ENCODE data around the gene HECTD1. TPM values are rescaled to one million over a fixed set of nuclear protein-coding genes. Genes with fewer than 3 reads are reported as not detected.

The HECTD1 gene
- total and polyA plus RNA-seq, 11 donors = 42.4 to 185 (median 148) TPM

- no peak for DNase-seq
- no peak for ATAC-seq
- Histone ChIP-seq H3K4me3 (no peak overlapping the region), H3K27me3 (no peaks in the 10 kb centered on the region), H3K9me3 (no peaks in the 10 kb centered on the region), H3K36me3 (peaks cover 6 to 100% (median 98%) of the 10 kb centered on the region in 9 donors), H3K27ac (no peak overlapping the region), H3K4me1 (no peaks in the 10 kb centered on the region)
- intact Hi-C loops (cut with DNase I) = loop anchor here in 1 of 10 donors (10.0 kb wide), 1 partner anchor 217 kb away; no protein-coding TSS in a partner anchor
- 98 to 99% (median 98%) methylated on average over 11 to 12 of the region's 12 CpGs for WGBS, 4 donors
- TF ChIP-seq, protein P1, sequence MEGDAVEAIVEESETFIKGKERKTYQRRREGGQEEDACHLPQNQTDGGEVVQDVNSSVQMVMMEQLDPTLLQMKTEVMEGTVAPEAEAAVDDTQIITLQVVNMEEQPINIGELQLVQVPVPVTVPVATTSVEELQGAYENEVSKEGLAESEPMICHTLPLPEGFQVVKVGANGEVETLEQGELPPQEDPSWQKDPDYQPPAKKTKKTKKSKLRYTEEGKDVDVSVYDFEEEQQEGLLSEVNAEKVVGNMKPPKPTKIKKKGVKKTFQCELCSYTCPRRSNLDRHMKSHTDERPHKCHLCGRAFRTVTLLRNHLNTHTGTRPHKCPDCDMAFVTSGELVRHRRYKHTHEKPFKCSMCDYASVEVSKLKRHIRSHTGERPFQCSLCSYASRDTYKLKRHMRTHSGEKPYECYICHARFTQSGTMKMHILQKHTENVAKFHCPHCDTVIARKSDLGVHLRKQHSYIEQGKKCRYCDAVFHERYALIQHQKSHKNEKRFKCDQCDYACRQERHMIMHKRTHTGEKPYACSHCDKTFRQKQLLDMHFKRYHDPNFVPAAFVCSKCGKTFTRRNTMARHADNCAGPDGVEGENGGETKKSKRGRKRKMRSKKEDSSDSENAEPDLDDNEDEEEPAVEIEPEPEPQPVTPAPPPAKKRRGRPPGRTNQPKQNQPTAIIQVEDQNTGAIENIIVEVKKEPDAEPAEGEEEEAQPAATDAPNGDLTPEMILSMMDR (IDR thresholded peaks at IDR 0.05) = no peak
- no peak for TF ChIP-seq POLR2A (IDR thresholded peaks at IDR 0.05)
Measured at GRCh38 chr14:31137214-31137889, 70.2 kb downstream of the HECTD1 start.

DNA sequence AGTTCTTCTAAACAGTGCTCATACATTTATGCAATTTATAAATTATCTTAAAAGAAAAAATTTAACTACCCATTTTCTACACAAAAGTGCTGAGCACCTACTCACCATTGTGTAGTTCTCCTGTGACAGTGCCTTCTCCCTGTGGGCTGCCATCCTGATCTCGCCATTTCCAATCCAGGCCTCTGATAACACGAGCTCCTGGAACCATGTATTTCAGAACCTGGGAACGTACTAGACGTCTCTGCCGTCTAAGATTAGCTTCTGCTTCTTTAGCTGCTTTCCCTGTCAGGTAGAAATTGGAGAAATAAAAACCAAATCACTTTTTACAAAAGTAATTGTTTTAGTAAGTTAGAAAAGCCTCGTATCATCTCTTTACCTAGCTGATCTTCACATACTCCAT is 74.5 kb downstream of the HECTD1 start:
- no peak overlapping the region for H3K27ac ChIP-seq
- intact Hi-C loops (cut with DNase I) = loop anchor here in 1 of 10 donors (10.0 kb wide), 1 partner anchor 222 kb away; no protein-coding TSS in a partner anchor
- DNase-seq (no peak), ATAC-seq (no peak)
- no peaks in the 10 kb centered on the region for H3K9me3 ChIP-seq
- no peak overlapping the region for H3K4me3 ChIP-seq
- WGBS, 4 donors = 67 to 75% (median 71%) methylated on average over 6 of the region's 6 CpGs
- H3K36me3 ChIP-seq = peaks cover 3 to 100% (median 95%) of the 10 kb centered on the region in 9 donors
- TF ChIP-seq, protein P1 (IDR thresholded peaks at IDR 0.05) = no peak
- no peaks in the 10 kb centered on the region for H3K27me3 ChIP-seq
- peaks cover 0 to 12% (median 0%) of the 10 kb centered on the region in 12 donors for H3K4me1 ChIP-seq

DNA sequence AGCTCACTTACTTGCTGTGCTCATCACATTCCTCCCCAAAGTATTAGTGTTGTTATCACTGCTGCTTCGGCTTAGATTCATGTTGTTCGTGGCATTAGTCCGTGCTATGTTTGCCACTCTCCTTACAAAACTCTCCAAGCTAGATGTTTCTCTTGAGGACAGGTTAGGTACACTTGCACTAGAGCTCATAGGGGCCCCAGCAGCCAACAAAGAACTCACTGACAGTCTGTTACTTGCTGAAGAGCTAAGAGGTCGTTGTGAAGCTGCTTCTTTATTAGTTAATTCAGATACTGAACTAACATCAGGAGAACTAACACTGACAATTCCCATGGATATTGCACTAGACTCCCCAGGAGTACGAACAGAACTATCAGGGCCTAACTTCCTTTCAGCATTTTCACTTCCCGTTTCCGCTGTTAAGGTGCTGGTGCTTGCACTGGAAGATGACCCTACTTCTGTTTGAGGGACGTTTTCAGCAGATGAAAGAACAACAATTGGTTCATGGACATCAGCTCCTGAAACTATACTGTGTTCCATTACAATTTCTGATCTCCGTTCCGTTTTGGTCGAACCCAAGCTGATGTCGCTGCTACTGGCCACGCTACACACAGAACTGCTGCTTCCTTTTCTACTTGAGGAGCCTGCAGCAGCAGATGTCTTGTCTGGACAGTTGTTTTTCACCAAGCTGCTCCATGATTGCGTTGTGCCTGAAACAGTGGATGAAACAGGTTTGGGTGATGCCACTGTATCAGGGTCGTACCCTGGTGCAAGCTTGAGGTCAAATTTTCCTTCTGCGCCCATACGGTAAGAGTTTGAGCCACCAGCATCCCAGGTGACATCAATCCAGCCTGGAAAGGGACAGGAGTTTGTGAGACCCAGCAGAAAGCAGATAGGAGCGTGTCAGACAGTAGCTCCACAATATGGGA is 78.7 kb downstream of the HECTD1 start:
- intact Hi-C loops (cut with DNase I) = loop anchor here in 2 of 10 donors (10.0 kb wide), 1 partner anchor 226 kb away; no protein-coding TSS in a partner anchor
- WGBS, 4 donors = 86 to 92% (median 88%) methylated on average over 18 of the region's 18 CpGs
- peak in 1 of 4 donors; percentile 20 for ATAC-seq

More for the DNA sequence above, 78.7 kb downstream of the HECTD1 start:
- no peak for TF ChIP-seq POLR2A (IDR thresholded peaks at IDR 0.05)
- TF ChIP-seq, protein P1 (IDR thresholded peaks at IDR 0.05) = no peak
- no peak overlapping the region for H3K27ac ChIP-seq
- H3K4me3 ChIP-seq = no peak overlapping the region
- H3K9me3 ChIP-seq = no peaks in the 10 kb centered on the region
- no peak for DNase-seq
- H3K27me3 ChIP-seq = no peaks in the 10 kb centered on the region
- H3K36me3 ChIP-seq = peaks cover 0 to 100% (median 95%) of the 10 kb centered on the region in 9 donors
- peaks cover 0 to 13% (median 0%) of the 10 kb centered on the region in 12 donors for H3K4me1 ChIP-seq
